Mucosa of descending colon (tissue), 3 donors: Measurements from ENCODE around the gene LRRC14B. TPM values are rescaled to one million over a fixed set of nuclear protein-coding genes. Genes with fewer than 3 reads are reported as not detected.

ENCODE experiments used
- ATAC-seq: fragments of 200-7000 bp; cut with Tn5 transposase; one replicate; pipeline ENCODE4 v1.9.1; 2020; ENCODE audit warnings: mild to moderate bottlenecking, moderate library complexity
- DNase-seq, 3 donors: peaks; one replicate each; pipeline ENCODE4 v3.0.0-alpha.2; 2020
- H3K36me3 ChIP-seq: fragments of 200-600 bp; one replicate; pipeline ENCODE4 v1.8.0; 2021; ENCODE audit warnings: low read depth, mild to moderate bottlenecking
- H3K4me1 ChIP-seq: fragments of 200-600 bp; one replicate; pipeline ENCODE4 v1.8.0; 2021; ENCODE audit warnings: low read depth, mild to moderate bottlenecking
- H3K4me3 ChIP-seq: fragments of 200-600 bp; one replicate; pipeline ENCODE4 v1.8.0; 2021; ENCODE audit warnings: mild to moderate bottlenecking
- H3K9me3 ChIP-seq: fragments of 200-600 bp; one replicate; pipeline ENCODE4 v1.8.0; 2021; ENCODE audit warnings: mild to moderate bottlenecking
- intact Hi-C, 2 donors: fragments of 100-400 bp; cut with DNase I in 1 of 2; cut with micrococcal nuclease in 1 of 2; formaldehyde crosslinking; loops; one replicate each; pipeline versions ENCODE4 v1.11.0 to v1.11.1; 2022; cut with DNase I, micrococcal nuclease
- total RNA-seq, 3 donors: library from RNA; stranded (reverse); fragmentation: NEBNext Ultra II Directional in 2 of 3; extraction: Animal tissue kit (Norgen Biotek cat#: 25700) in 2 of 3; gene quantifications; one replicate each; pipeline versions ENCODE4 v1.2.1 to v1.2.4, GENCODE V29; 2021 to 2023
- TF ChIP-seq, protein P1 (sequence below): fragments of 200-600 bp; IDR thresholded peaks from one replicate; pipeline ENCODE4 v1.8.0; 2022; ENCODE audit warnings: antibody characterized with exemption, mild to moderate bottlenecking
- donor health status: DM: no; HTN: no; CAD: no; lungs with moderate emphysema.
- donor health status: DM: no; HTN: no; CAD: no.
- donor health status: DM: no; HTN: yes; CAD: no.

Gene LRRC14B
- total RNA-seq, 3 donors from 2014 or later: not detected

DNA sequence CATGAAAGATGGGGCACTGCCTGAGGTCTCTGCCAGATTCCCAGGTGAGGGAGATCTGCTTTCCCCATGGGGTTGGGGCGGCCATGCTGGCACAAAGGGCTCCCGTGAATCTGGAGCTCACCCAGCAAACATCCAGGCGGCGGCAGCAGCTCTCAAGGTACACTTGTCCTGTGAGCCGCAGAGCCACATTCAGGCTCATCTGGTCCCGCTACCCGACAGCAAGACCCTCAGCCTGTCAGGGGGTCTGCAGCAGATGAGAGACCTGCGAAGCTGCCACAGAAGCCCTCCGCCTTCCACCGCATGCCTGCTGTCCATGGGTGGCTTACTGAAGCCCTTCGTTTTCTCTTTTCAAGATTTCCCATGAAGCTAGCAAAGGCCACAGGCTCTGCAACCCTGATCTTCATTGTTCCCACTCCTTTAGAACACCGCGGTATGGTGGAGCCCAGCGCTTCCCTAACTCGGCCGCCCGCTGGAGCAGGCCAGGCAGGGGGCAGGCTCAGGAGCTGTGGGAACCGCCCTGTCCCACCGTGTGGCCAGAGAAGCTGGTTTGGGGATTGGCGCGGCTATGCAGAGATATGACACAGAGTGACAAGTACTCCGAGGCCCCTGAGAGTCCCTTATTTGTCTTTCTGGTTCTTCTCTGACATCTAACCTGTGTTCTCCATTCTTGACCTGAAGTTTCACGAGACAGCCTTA lies 8.8 kb downstream of the LRRC14B start:
- intact Hi-C loops: no loop called here
- Histone ChIP-seq H3K36me3 (no peaks in the 10 kb centered on the region), H3K9me3 (no peaks in the 10 kb centered on the region), H3K4me1 (no peaks in the 10 kb centered on the region), H3K4me3 (no peak overlapping the region)
- DNase-seq: no peak
- no peak for ATAC-seq
- TF ChIP-seq, protein P1, sequence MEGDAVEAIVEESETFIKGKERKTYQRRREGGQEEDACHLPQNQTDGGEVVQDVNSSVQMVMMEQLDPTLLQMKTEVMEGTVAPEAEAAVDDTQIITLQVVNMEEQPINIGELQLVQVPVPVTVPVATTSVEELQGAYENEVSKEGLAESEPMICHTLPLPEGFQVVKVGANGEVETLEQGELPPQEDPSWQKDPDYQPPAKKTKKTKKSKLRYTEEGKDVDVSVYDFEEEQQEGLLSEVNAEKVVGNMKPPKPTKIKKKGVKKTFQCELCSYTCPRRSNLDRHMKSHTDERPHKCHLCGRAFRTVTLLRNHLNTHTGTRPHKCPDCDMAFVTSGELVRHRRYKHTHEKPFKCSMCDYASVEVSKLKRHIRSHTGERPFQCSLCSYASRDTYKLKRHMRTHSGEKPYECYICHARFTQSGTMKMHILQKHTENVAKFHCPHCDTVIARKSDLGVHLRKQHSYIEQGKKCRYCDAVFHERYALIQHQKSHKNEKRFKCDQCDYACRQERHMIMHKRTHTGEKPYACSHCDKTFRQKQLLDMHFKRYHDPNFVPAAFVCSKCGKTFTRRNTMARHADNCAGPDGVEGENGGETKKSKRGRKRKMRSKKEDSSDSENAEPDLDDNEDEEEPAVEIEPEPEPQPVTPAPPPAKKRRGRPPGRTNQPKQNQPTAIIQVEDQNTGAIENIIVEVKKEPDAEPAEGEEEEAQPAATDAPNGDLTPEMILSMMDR: no peak

DNA sequence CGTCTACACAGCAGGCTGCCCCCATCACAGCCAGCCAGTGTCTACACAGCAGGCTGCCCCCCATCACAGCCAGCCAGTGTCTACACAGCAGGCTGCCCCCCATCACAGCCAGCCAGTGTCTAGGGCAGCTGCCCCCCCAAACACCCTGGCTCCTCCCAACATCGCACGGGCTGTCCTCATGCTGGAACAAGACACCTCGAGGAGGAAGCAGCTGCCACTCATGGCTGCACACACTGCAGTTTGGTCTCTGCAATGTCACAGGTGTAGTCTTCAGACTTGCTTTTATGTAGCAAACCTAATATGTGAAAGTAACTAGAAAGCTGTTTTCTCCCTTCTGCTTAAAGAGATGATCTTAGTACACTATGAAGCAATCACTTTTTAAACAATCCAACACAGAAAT lies 9.7 kb downstream of the LRRC14B start:
- DNase-seq: no peak
- Histone ChIP-seq H3K9me3 (no peaks in the 10 kb centered on the region), H3K4me3 (no peak overlapping the region), H3K4me1 (no peaks in the 10 kb centered on the region), H3K36me3 (no peaks in the 10 kb centered on the region)
- intact Hi-C loops: no loop called here
- no peak for ATAC-seq
- TF ChIP-seq, protein P1: no peak

DNA sequence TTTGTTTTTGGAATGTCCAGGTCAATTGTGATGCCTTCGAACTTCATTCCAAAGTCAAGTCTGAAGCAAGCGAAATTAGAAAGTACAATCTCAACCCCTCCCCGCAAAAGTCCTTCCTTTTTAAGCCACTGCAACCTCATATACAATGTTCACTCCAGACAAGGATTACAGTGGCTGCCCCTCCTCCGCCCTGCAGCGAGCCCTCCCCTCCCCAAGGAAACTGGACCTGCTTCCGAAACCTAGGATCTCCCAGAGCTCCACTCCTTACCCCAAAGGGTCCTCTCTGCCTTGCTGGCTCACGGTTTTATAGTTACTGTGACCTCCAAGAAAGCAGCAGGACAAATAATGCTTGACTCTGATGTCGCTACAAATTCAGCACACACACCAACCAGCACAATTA lies 10.4 kb downstream of the LRRC14B start:
- intact Hi-C loops: no loop called here
- Histone ChIP-seq H3K4me3 (no peak overlapping the region), H3K36me3 (no peaks in the 10 kb centered on the region), H3K4me1 (no peaks in the 10 kb centered on the region), H3K9me3 (no peaks in the 10 kb centered on the region)
- TF ChIP-seq, protein P1: no peak
- DNase-seq (no peak), ATAC-seq (no peak)

DNA sequence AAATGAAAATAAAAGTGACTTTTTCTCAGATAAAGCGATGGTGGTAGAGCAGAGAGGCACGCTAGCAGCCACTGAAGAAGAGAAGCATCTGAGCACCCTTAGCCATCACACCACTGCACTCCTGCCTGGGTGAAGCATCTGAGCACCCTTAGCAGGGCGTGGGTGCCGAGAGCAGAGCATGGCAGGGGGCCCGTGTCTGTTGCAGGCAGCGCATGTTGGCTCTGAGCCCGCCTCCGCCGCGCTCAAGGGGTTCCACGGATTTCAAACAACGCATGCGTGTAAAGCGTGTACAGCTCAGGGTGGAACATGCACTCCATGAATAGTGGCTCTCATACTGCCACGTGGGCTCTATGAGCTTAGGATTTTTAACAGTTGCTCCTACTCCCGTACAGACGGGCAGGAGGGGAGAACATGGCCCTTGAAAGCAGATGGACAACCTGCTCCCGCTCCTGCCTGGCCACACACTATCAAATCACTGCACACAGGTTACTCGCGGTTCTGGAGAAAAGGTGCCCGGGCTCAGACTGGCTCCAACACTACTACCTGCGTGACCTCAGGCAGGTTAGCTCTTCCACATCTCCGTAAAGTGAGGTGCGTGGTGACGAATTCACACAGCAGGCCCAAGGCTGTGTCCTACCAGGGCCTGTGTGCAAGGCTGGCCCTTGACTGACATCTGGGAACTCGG lies 12.1 kb downstream of the LRRC14B start:
- intact Hi-C loops: no loop called here
- no peaks in the 10 kb centered on the region for H3K9me3 ChIP-seq
- H3K36me3 ChIP-seq: no peaks in the 10 kb centered on the region
- ATAC-seq (no peak), DNase-seq (no peak)
- no peak overlapping the region for H3K4me3 ChIP-seq
- TF ChIP-seq, protein P1: no peak
- H3K4me1 ChIP-seq: no peaks in the 10 kb centered on the region

DNA sequence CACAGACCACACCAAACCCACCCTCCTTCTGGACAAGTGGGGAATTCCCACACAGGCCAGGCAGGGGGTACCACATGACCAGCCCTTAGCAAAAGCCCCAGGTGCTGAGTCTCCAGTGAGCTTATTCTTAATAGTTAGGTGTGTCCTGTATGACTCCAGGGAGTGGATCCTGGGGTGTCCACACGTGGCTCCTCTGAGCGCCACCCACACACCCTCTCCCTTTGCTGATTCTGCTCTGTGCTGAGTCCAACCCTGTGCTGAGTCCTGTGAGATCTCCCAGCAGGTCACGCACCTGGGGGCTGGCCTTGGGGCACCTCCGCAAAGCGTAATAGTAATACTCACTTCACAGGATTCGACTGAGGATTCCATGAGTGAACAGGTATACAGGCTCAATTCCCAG lies 12.7 kb downstream of the LRRC14B start:
- Histone ChIP-seq H3K4me3 (no peak overlapping the region), H3K36me3 (no peaks in the 10 kb centered on the region), H3K4me1 (no peaks in the 10 kb centered on the region), H3K9me3 (no peaks in the 10 kb centered on the region)
- intact Hi-C loops: no loop called here
- DNase-seq (no peak), ATAC-seq (no peak)
- TF ChIP-seq, protein P1: no peak
